Ascending aorta (tissue), 2 donors: ENCODE results near the gene ARL15. TPM values are rescaled to one million over a fixed set of nuclear protein-coding genes. Genes with fewer than 3 reads are reported as not detected.

ENCODE experiments used
- DNase-seq, 2 donors: peaks; one replicate each; pipeline ENCODE4 v3.0.0-alpha.2; 2019; ENCODE audit warnings: low spot score in 2 of 2
- H3K27ac ChIP-seq, 2 donors: fragments of 200-600 bp; sonication (generic); one replicate each; pipeline ENCODE4 v1.5.1; 2016 to 2017; ENCODE audit warnings: mild to moderate bottlenecking in 1 of 2
- H3K27me3 ChIP-seq: fragments of 200-600 bp; sonication (generic); one replicate; pipeline ENCODE4 v1.5.1; 2017
- H3K36me3 ChIP-seq, 2 donors: fragments of 200-600 bp; sonication (generic); one replicate each; pipeline ENCODE4 v1.5.1; 2016
- H3K4me1 ChIP-seq, 2 donors: fragments of 200-600 bp; sonication (generic); one replicate each; pipeline ENCODE4 v1.5.1; 2016 to 2017; ENCODE audit warnings: mild to moderate bottlenecking in 1 of 2
- H3K4me3 ChIP-seq, 2 donors: fragments of 200-600 bp; sonication (generic); one replicate each; pipeline ENCODE4 v1.5.1; 2016 to 2017; ENCODE audit warnings: mild to moderate bottlenecking in 1 of 2
- H3K9me3 ChIP-seq, 2 donors: fragments of 200-600 bp; sonication (generic); one replicate each; pipeline ENCODE4 v1.5.1; 2016
- intact Hi-C: fragments of 100-400 bp; cut with DNase I; formaldehyde crosslinking; loops from one replicate; pipeline ENCODE4 v1.15.1; 2023
- total RNA-seq: library from RNA; depleted of rRNA; stranded (reverse); fragments of >200 nt; gene quantifications from one replicate; pipeline ENCODE4 v1.1.0, GENCODE V29; 2016
- TF ChIP-seq, protein P1 (sequence below), 3 experiments: fragments of 200-600 bp in 2 of 3; fragments of 450-650 bp in 1 of 3; sonication (generic) in 2 of 3; IDR thresholded peaks; one replicate each; pipeline ENCODE4 v1.5.1; 2016 to 2019; ENCODE audit warnings: antibody characterized with exemption in 3 of 3, mild to moderate bottlenecking in 1 of 3, moderate library complexity in 1 of 3

Gene ARL15
- total RNA-seq, 1 donor from 2014 or later: 12.5 TPM

DNA sequence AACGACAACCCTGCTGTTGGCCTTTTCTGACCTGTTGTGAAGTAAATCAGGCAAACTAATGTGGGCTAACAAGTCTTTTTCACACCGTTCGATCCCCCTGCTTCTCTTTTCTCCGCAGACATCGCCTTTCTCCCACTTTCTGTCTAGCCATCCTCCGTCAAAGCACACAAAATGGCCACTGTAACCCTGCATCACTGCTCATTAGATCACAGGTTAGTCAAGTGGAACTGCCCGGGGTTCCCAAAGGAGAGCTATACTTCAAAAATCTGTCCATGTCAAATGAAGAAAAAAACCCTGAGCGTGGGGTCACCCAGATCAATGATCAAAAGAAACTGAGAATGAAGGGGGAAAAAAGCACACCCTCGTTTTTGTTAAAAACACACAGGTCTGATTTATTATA is 212.1 kb downstream of the ARL15 start:
- Histone ChIP-seq H3K9me3 (no peaks in the 10 kb centered on the region), H3K4me3 (no peak overlapping the region), H3K27ac (no peak overlapping the region), H3K4me1 (no peaks in the 10 kb centered on the region), H3K36me3 (no peaks in the 10 kb centered on the region), H3K27me3 (no peaks in the 10 kb centered on the region)
- TF ChIP-seq, protein P1, sequence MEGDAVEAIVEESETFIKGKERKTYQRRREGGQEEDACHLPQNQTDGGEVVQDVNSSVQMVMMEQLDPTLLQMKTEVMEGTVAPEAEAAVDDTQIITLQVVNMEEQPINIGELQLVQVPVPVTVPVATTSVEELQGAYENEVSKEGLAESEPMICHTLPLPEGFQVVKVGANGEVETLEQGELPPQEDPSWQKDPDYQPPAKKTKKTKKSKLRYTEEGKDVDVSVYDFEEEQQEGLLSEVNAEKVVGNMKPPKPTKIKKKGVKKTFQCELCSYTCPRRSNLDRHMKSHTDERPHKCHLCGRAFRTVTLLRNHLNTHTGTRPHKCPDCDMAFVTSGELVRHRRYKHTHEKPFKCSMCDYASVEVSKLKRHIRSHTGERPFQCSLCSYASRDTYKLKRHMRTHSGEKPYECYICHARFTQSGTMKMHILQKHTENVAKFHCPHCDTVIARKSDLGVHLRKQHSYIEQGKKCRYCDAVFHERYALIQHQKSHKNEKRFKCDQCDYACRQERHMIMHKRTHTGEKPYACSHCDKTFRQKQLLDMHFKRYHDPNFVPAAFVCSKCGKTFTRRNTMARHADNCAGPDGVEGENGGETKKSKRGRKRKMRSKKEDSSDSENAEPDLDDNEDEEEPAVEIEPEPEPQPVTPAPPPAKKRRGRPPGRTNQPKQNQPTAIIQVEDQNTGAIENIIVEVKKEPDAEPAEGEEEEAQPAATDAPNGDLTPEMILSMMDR (IDR thresholded peaks at IDR 0.05): no peak
- intact Hi-C loops: loop anchor here (10.0 kb wide), 1 partner anchor 107 kb away; no protein-coding TSS in a partner anchor
- DNase-seq: no peak

DNA sequence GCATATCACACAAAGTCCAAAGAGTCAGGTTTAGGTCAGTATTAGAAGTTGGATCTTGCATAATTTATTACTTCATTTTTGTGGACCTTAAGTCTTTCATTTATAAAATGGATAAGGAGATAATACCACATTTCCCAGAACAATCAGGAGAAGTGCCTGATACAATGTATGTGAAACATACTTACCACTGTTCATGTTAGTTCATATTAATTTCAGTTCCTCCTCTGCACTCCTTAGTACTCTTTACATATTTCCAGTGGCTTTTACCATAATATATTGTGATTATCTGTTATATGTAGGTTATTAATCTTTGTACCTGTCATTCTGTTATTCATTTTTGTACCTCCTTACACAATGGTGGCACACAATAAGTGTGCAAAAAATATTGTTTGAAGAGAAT is 214.4 kb downstream of the ARL15 start:
- no peaks in the 10 kb centered on the region for H3K36me3 ChIP-seq
- H3K4me1 ChIP-seq: no peaks in the 10 kb centered on the region
- no peak overlapping the region for H3K27ac ChIP-seq
- no peaks in the 10 kb centered on the region for H3K9me3 ChIP-seq
- intact Hi-C loops: loop anchor here (10.0 kb wide), 1 partner anchor 109 kb away; no protein-coding TSS in a partner anchor
- no peak for DNase-seq
- TF ChIP-seq, protein P1 (IDR thresholded peaks at IDR 0.05): no peak
- H3K27me3 ChIP-seq: no peaks in the 10 kb centered on the region
- H3K4me3 ChIP-seq: no peak overlapping the region

DNA sequence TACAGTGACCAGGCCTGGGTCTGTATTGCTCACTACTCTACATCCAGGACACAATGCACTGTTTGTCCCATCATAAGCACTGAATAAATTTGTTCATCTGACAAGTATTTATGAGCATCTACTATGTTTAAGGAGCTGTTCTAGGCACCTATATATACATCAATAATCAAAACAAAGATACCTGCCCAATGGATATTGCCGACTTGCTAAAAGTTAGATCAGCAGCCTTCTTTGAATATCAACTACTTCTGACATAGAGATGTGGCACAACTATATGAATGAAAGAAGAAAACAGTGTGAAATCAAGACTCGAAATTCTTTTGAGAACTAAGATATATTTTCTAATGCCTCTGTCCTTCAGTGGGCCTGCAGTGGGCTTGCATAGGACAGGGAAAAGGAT is 215.7 kb downstream of the ARL15 start:
- intact Hi-C loops: loop anchor here (10.0 kb wide), 1 partner anchor 110 kb away; no protein-coding TSS in a partner anchor
- TF ChIP-seq, protein P1 (IDR thresholded peaks at IDR 0.05): no peak
- H3K27me3 ChIP-seq: no peaks in the 10 kb centered on the region

DNA sequence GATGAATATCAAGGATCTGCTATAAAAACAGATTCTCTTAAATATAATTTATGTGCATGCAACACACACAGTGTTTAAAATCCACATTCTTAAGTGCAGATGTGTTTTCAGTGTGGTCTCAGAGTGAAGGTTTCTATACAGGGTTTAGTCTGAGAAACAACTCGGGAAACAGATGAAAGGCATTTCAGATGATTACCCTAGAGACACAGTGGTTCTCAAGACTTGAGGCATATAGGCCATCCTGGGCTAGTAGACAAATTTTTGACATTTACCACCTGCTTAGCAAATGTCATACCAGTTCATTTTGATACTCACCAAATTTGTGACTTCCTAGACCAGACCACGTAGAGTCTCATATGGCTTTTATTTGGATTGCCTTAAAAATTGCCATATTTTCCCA is 216.5 kb downstream of the ARL15 start:
- Histone ChIP-seq H3K27ac (no peak overlapping the region), H3K36me3 (no peaks in the 10 kb centered on the region), H3K4me1 (no peaks in the 10 kb centered on the region), H3K4me3 (no peak overlapping the region), H3K27me3 (no peaks in the 10 kb centered on the region), H3K9me3 (no peaks in the 10 kb centered on the region)
- intact Hi-C loops: loop anchor here (10.0 kb wide), 1 partner anchor 111 kb away; no protein-coding TSS in a partner anchor
- no peak for DNase-seq
- TF ChIP-seq, protein P1 (IDR thresholded peaks at IDR 0.05): no peak

More for the DNA sequence above, 215.7 kb downstream of the ARL15 start:
- no peaks in the 10 kb centered on the region for H3K9me3 ChIP-seq
- H3K27ac ChIP-seq: no peak overlapping the region
- no peak overlapping the region for H3K4me3 ChIP-seq
- no peak for DNase-seq
- no peaks in the 10 kb centered on the region for H3K4me1 ChIP-seq
- no peaks in the 10 kb centered on the region for H3K36me3 ChIP-seq

DNA sequence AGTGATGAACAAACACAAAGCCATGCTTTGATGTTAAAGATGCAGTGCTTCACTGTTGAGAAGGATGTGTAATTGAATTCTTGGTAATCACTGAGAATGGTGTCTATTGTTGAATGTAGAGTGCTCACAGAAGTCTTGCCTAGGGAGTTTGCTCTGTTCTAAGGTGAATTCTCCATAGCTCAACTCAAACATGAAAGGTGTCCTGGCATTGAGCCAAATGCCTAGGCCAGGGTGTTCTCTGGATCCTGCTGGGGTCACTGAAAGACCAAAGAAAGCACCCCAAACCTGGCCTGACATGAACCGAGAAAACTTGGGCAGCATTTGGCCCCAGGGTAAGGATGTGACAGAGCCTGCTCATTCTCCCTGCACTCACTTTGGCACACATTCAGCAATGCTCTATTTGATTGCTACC is 217.3 kb downstream of the ARL15 start:
- Histone ChIP-seq H3K9me3 (no peaks in the 10 kb centered on the region), H3K27ac (no peak overlapping the region), H3K4me3 (no peak overlapping the region), H3K27me3 (no peaks in the 10 kb centered on the region), H3K36me3 (no peaks in the 10 kb centered on the region), H3K4me1 (no peaks in the 10 kb centered on the region)
- DNase-seq: no peak
- TF ChIP-seq, protein P1 (IDR thresholded peaks at IDR 0.05): no peak
- intact Hi-C loops: loop anchor here (10.0 kb wide), 1 partner anchor 112 kb away; no protein-coding TSS in a partner anchor
